GM23338 (cell line): ENCODE data around the gene TLR5. TPM values are rescaled to one million over a fixed set of nuclear protein-coding genes. Genes with fewer than 3 reads are reported as not detected.

ENCODE experiments used
- ATAC-seq: fragments of 200-7000 bp; cut with Tn5 transposase; 3 replicates; pipeline ENCODE4 v1.9.1; 2020
- DNase-seq: peaks from one replicate; pipeline ENCODE4 v3.0.0-alpha.2; 2015; ENCODE audit warnings: low spot score
- H2AFZ ChIP-seq: fragments of 200-600 bp; sonication (generic); 2 replicates; pipeline ENCODE4 v1.8.0; 2016; ENCODE audit warnings: antibody characterized with exemption, mild to moderate bottlenecking, moderate library complexity
- H3F3A ChIP-seq: fragments of 200-600 bp; sonication (generic); replicated peaks from 2 replicates; pipeline ENCODE4 v1.8.0; 2017; ENCODE audit warnings: antibody characterized with exemption, mixed run types, low read depth
- H3K27ac ChIP-seq: fragments of 200-600 bp; sonication (generic); 2 replicates; pipeline ENCODE4 v1.6.1; 2016; ENCODE audit warnings: low read depth
- H3K27me3 ChIP-seq: fragments of 200-600 bp; sonication (generic); 2 replicates; pipeline ENCODE4 v1.8.0; 2016; ENCODE audit warnings: mild to moderate bottlenecking, mixed run types, moderate library complexity; ENCODE audit not compliant: insufficient read depth
- H3K36me3 ChIP-seq: fragments of 200-600 bp; sonication (generic); 2 replicates; pipeline ENCODE4 v1.8.0; 2016; ENCODE audit warnings: mild to moderate bottlenecking; ENCODE audit not compliant: insufficient read depth
- H3K4me1 ChIP-seq: fragments of 200-600 bp; sonication (generic); 2 replicates; pipeline ENCODE4 v1.8.0; 2016; ENCODE audit warnings: mild to moderate bottlenecking, moderate library complexity; ENCODE audit not compliant: insufficient read depth
- H3K4me2 ChIP-seq: fragments of 200-600 bp; sonication (generic); 2 replicates; pipeline ENCODE4 v1.7.1; 2017; ENCODE audit warnings: mixed run types
- H3K4me3 ChIP-seq: fragments of 200-600 bp; sonication (generic); 2 replicates; pipeline ENCODE4 v1.6.1; 2016; ENCODE audit warnings: mixed run types
- H3K79me2 ChIP-seq: fragments of 200-600 bp; sonication (generic); replicated peaks from 2 replicates; pipeline ENCODE4 v1.8.0; 2017; ENCODE audit warnings: mild to moderate bottlenecking; ENCODE audit not compliant: insufficient read depth
- H3K9me2 ChIP-seq: fragments of 200-600 bp; sonication (generic); 2 replicates; pipeline ENCODE4 v1.8.0; 2017; ENCODE audit not compliant: insufficient read depth
- H4K20me1 ChIP-seq: fragments of 200-600 bp; sonication (generic); replicated peaks from 2 replicates; pipeline ENCODE4 v1.8.0; 2017; ENCODE audit warnings: mild to moderate bottlenecking; ENCODE audit not compliant: insufficient read depth
- H3K27ac Mint-ChIP-seq: 2 replicates; pipeline ENCODE4 v1.8.0; 2020; ENCODE audit warnings: inconsistent platforms, mild to moderate bottlenecking, moderate library complexity, mixed read lengths
- H3K27me3 Mint-ChIP-seq: 3 replicates; pipeline ENCODE4 v1.8.0; 2022; ENCODE audit warnings: low read depth, mild to moderate bottlenecking, moderate library complexity, mixed read lengths, inconsistent platforms; ENCODE audit not compliant: insufficient read depth, poor library complexity
- H3K36me3 Mint-ChIP-seq: 3 replicates; pipeline ENCODE4 v1.8.0; 2021; ENCODE audit warnings: low read depth, mild to moderate bottlenecking, inconsistent platforms, moderate library complexity, mixed read lengths
- H3K4me1 Mint-ChIP-seq: 3 replicates; pipeline ENCODE4 v1.8.0; 2020; ENCODE audit warnings: mild to moderate bottlenecking, inconsistent platforms, mixed read lengths
- H3K4me3 Mint-ChIP-seq: 3 replicates; pipeline ENCODE4 v1.8.0; 2021; ENCODE audit warnings: moderate library complexity, mild to moderate bottlenecking, inconsistent platforms, mixed read lengths
- H3K9me3 Mint-ChIP-seq: 3 replicates; pipeline ENCODE4 v1.8.0; 2020; ENCODE audit warnings: moderate library complexity, mild to moderate bottlenecking, inconsistent platforms, mixed read lengths
- CTCF ChIP-seq, 2 experiments: fragments of 200-600 bp in 1 of 2; sonication (generic) in 1 of 2; conservative IDR thresholded peaks; 2 replicates each; pipeline versions ENCODE4 v1.5.1 to v1.6.1; 2016 to 2017; ENCODE audit warnings: antibody characterized with exemption in 2 of 2, low read depth in 2 of 2, mild to moderate bottlenecking in 2 of 2, moderate library complexity in 1 of 2
- POLR2AphosphoS5 ChIP-seq: IDR thresholded peaks from 2 replicates; pipeline ENCODE4 v1.6.1; 2016; ENCODE audit warnings: antibody characterized with exemption, low read depth
- ZNF462 ChIP-seq: fragments of 250-450 bp; sonication (Bioruptor Pico); IDR thresholded peaks from 2 replicates; pipeline ENCODE4 v1.5.0; 2020; ENCODE audit warnings: mild to moderate bottlenecking, moderate library complexity
- polyA plus RNA-seq: library from polyadenylated mRNA; unstranded; fragments of >200 nt; fragmentation: Nextera tagmentation; extraction: Ambion mirVana; gene quantifications from 2 replicates; pipeline ENCODE4 v1.2.1, GENCODE V29; 2016
- total RNA-seq: library from RNA; depleted of rRNA; stranded (reverse); fragments of >200 nt; shearing (Covaris generic); gene quantifications from 2 replicates; pipeline ENCODE4 v1.2.3, GENCODE V29; 2014

TLR5 gene
- total and polyA plus RNA-seq, 2 experiments from 2014 or later = 0.10 to 0.39 TPM

- Histone ChIP-seq H4K20me1 (no peaks in the 10 kb centered on the region), H3K27ac (no peak overlapping the region), H3K9me2 (peaks cover 6% of the 10 kb centered on the region; the same call in 1 of the 2 replicates), H3K79me2 (no peaks in the 10 kb centered on the region), H3K27me3 (peaks cover 13% of the 10 kb centered on the region), H3K4me1 (peaks cover 27% of the 10 kb centered on the region), H3K4me3 (no peak overlapping the region), H3K36me3 (no peaks in the 10 kb centered on the region), H2AFZ (peak overlapping the region; percentile 72), H3K4me2 (no peak overlapping the region; the same call in 1 of the 2 replicates), H3F3A (no peaks in the 10 kb centered on the region; the same call in 1 of the 2 replicates)
- H3K36me3 Mint-ChIP-seq = no peaks in the 10 kb centered on the region
- H3K4me3 Mint-ChIP-seq = no peak overlapping the region
- ATAC-seq (peak; percentile 58), DNase-seq (peak; percentile 63)
- H3K27ac Mint-ChIP-seq = no peak overlapping the region; the same call in 1 of the 2 replicates
- H3K27me3 Mint-ChIP-seq = peaks cover 8% of the 10 kb centered on the region
- TF ChIP-seq POLR2AphosphoS5 (no peak), ZNF462 (CRISPR knock-in tag) (0 out of 2 replicates have a peak, but pooled peaks have one; percentile 34), CTCF (conservative IDR thresholded peaks at IDR 0.05; ENCODE audit: low read depth in 2 of 2) (peak; percentile 35 to 66)
- peaks cover 35% of the 10 kb centered on the region for H3K4me1 Mint-ChIP-seq
- H3K9me3 Mint-ChIP-seq = no peaks in the 10 kb centered on the region; the same call in 1 of the 3 replicates
These were observed 7.0 kb downstream of the TLR5 start for GRCh38 chr1:223136086-223136485.
